Esophagus squamous epithelium (tissue), 4 donors: ENCODE measurements around the gene PRKCE.

Experiments
- POLR2A ChIP-seq, 4 donors: fragments of 450-650 bp; IDR thresholded peaks; one replicate each; pipeline ENCODE4 v1.6.1; 2017; ENCODE audit warnings: antibody characterized with exemption in 4 of 4, mild to moderate bottlenecking in 4 of 4, moderate library complexity in 3 of 4
- TF ChIP-seq, protein P1 (sequence below), 6 experiments: fragments of 450-650 bp in 4 of 6; fragments of 200-600 bp in 2 of 6; sonication (generic) in 2 of 6; IDR thresholded peaks; one replicate each; pipeline ENCODE4 v1.5.1; 2016 to 2019; ENCODE audit warnings: antibody characterized with exemption in 6 of 6, mild to moderate bottlenecking in 4 of 6, moderate library complexity in 4 of 6

DNA sequence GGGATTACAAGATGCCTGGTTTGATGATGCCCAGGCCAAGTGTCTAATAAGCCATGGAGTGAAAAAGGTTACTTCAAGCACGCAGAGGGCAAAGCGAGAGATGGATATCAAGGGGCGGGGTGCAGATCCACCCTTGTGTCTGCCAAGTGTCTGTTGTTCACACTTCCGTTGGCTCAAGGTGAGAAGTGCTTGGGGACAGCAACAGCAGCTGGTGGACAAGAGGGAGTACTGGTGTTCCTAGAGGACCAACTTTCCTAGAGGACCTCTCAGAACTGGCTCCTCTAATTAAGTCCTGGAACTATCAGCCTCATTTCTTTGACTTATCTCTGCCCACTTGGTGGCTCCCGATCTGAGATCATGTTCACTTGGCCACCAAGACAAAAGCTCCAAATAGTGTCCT is 299.1 kb downstream of the PRKCE start:
- TF ChIP-seq, protein P1, sequence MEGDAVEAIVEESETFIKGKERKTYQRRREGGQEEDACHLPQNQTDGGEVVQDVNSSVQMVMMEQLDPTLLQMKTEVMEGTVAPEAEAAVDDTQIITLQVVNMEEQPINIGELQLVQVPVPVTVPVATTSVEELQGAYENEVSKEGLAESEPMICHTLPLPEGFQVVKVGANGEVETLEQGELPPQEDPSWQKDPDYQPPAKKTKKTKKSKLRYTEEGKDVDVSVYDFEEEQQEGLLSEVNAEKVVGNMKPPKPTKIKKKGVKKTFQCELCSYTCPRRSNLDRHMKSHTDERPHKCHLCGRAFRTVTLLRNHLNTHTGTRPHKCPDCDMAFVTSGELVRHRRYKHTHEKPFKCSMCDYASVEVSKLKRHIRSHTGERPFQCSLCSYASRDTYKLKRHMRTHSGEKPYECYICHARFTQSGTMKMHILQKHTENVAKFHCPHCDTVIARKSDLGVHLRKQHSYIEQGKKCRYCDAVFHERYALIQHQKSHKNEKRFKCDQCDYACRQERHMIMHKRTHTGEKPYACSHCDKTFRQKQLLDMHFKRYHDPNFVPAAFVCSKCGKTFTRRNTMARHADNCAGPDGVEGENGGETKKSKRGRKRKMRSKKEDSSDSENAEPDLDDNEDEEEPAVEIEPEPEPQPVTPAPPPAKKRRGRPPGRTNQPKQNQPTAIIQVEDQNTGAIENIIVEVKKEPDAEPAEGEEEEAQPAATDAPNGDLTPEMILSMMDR (IDR thresholded peaks at IDR 0.05), result no peak
- TF ChIP-seq POLR2A (IDR thresholded peaks at IDR 0.05), result no peak
